ENCODE measurements around the gene CNTN1. TPM values are rescaled to one million over a fixed set of nuclear protein-coding genes. Genes with fewer than 3 reads are reported as not detected.

CNTN1 gene
- total and polyA plus RNA-seq, 9 of the 15 experiments (the other 6 are each of a cell fraction or from before 2014, with no cell fraction given), result 0.16 TPM; not detected in 8

GRCh38 chr12:40662366-40662765 is 29.9 kb upstream of the CNTN1 start:
- TF ChIP-seq MTA3 (IDR thresholded peaks at IDR 0.05; ENCODE audit: borderline replicate concordance) (no peak), MEF2D (tag; conservative IDR thresholded peaks at IDR 0.05; ENCODE audit: low read depth) (no peak)
- CTCF ChIA-PET (ENCODE audit: low intra/inter-chr PET ratio), result no interaction called here
- H3K4me1 ChIP-seq (replicated peaks in 1 of 2; ENCODE audit: control insufficient read depth in 2 of 2, insufficient read depth in 2 of 2, low read length in 2 of 2), result no peaks in the 10 kb centered on the region
- DNase-seq (ENCODE audit: extremely low read depth in 1 of 4, low spot score in 3 of 4), result no peak
- no peaks in the 10 kb centered on the region for H4K20me1 ChIP-seq (replicated peaks; ENCODE audit: control insufficient read depth, insufficient read depth, low read length)
- H2AFZ ChIP-seq (ENCODE audit: low read depth, low read length), result no peak overlapping the region
- H3K27ac ChIP-seq (ENCODE audit: extremely low read depth, low read depth, low read length), result no peak overlapping the region
- no peaks in the 10 kb centered on the region for H3K9me3 ChIP-seq (replicated peaks; ENCODE audit: control insufficient read depth, insufficient read depth, low read depth, low read length)
- H3K9ac ChIP-seq (ENCODE audit: insufficient read depth in 1 of 2, low read depth in 2 of 2, low read length in 2 of 2), result no peak overlapping the region
- intact Hi-C loops (cut with micrococcal nuclease) (no loop called here), in situ Hi-C loops (cut with MboI) (no loop called here)
- H3K36me3 ChIP-seq (ENCODE audit: control insufficient read depth, insufficient read depth, low read length), result no peaks in the 10 kb centered on the region
- WGBS (ENCODE audit: insufficient coverage, low coverage, missing lambda C conversion rate), result 0% methylated on average over 3 of the region's 4 CpGs
- no peak overlapping the region for H3K4me2 ChIP-seq (ENCODE audit: insufficient read depth, low read length)
- no peak overlapping the region for H3K4me3 ChIP-seq
- BruUV-seq (replicated peaks), result no TSS peak
- FAIRE-seq, result no peak
- H3K9me1 ChIP-seq (ENCODE audit: control insufficient read depth, insufficient read depth, low read length), result no peaks in the 10 kb centered on the region
- H3K27me3 ChIP-seq (ENCODE audit: control insufficient read depth in 2 of 2, insufficient read depth in 2 of 2, low read length in 2 of 2), result no peaks in the 10 kb centered on the region
- POLR2A ChIA-PET, result no interaction called here
- no peak for ATAC-seq
- H3K79me2 ChIP-seq (ENCODE audit: control insufficient read depth, insufficient read depth, low read length), result no peaks in the 10 kb centered on the region

- H3K36me3 ChIP-seq (ENCODE audit: control insufficient read depth, insufficient read depth, low read length), result no peaks in the 10 kb centered on the region
- H3K4me3 ChIP-seq, result no peak overlapping the region
- H3K27me3 ChIP-seq (ENCODE audit: control insufficient read depth in 2 of 2, insufficient read depth in 2 of 2, low read length in 2 of 2), result no peaks in the 10 kb centered on the region
- H4K20me1 ChIP-seq (replicated peaks; ENCODE audit: control insufficient read depth, insufficient read depth, low read length), result no peaks in the 10 kb centered on the region
- TF ChIP-seq PRDM10 (IDR thresholded peaks at IDR 0.05; ENCODE audit: partially characterized antibody), result no peak
- TF ChIP-seq MTA1 (IDR thresholded peaks at IDR 0.05; ENCODE audit: borderline replicate concordance), result no peak
- no peak for TF ChIP-seq POLR2H (tag; IDR thresholded peaks at IDR 0.05; ENCODE audit: low read depth)
- no peak for TF ChIP-seq ZNF408 (CRISPR knock-in tag; IDR thresholded peaks at IDR 0.05; ENCODE audit: low read depth)
- TF ChIP-seq ZFX (CRISPR knock-in tag; IDR thresholded peaks at IDR 0.05), result no peak
- TF ChIP-seq ZKSCAN1 (IDR thresholded peaks at IDR 0.05; ENCODE audit: low read depth, low read length), result no peak
- TF ChIP-seq KLF13 (tag; IDR thresholded peaks at IDR 0.05; ENCODE audit: borderline replicate concordance, low read depth), result no peak
- no peak for TF ChIP-seq TAL1 (IDR thresholded peaks at IDR 0.05)
- TF ChIP-seq NRF1 (conservative IDR thresholded peaks at IDR 0.05 in 1 of 2, IDR thresholded peaks at IDR 0.05 in 1 of 2), result no peak
- no peak for TF ChIP-seq PYGO2 (tag; IDR thresholded peaks at IDR 0.05)
- TF ChIP-seq RBM34 (IDR thresholded peaks at IDR 0.05; ENCODE audit: borderline replicate concordance, insufficient read depth, low read length), result no peak
- ATAC-seq, result no peak
- no TSS peak for BruUV-seq (replicated peaks)
- ChIA-PET POLR2A (no interaction called here), CTCF (ENCODE audit: low intra/inter-chr PET ratio) (no interaction called here)
- H2AFZ ChIP-seq (ENCODE audit: low read depth, low read length), result no peak overlapping the region
- in situ Hi-C loops (cut with MboI), result no loop called here
- no peak overlapping the region for H3K27ac ChIP-seq (ENCODE audit: extremely low read depth, low read depth, low read length)
- H3K4me2 ChIP-seq (ENCODE audit: insufficient read depth, low read length), result no peak overlapping the region
- FAIRE-seq, result no peak
- no peaks in the 10 kb centered on the region for H3K9me1 ChIP-seq (ENCODE audit: control insufficient read depth, insufficient read depth, low read length)
- no peak overlapping the region for H3K9ac ChIP-seq (ENCODE audit: insufficient read depth in 1 of 2, low read depth in 2 of 2, low read length in 2 of 2)
- H3K4me1 ChIP-seq (replicated peaks in 1 of 2; ENCODE audit: control insufficient read depth in 2 of 2, insufficient read depth in 2 of 2, low read length in 2 of 2), result no peaks in the 10 kb centered on the region
- H3K9me3 ChIP-seq (replicated peaks; ENCODE audit: control insufficient read depth, insufficient read depth, low read depth, low read length), result no peaks in the 10 kb centered on the region
- no peak for DNase-seq (ENCODE audit: extremely low read depth in 1 of 4, low spot score in 3 of 4)
- 0% methylated on average over 1 of the region's 1 CpG for WGBS (ENCODE audit: insufficient coverage, low coverage, missing lambda C conversion rate)
- intact Hi-C loops (cut with micrococcal nuclease), result no loop called here
- no peaks in the 10 kb centered on the region for H3K79me2 ChIP-seq (ENCODE audit: control insufficient read depth, insufficient read depth, low read length)
Observed at GRCh38 chr12:40663781-40664180, 28.5 kb upstream of the CNTN1 start.
